ENCODE measurements around the gene CUX1. TPM values are rescaled to one million over a fixed set of nuclear protein-coding genes. Genes with fewer than 3 reads are reported as not detected.
A peak's percentile ranks its signal among the peaks of the same experiment; 100 is the strongest.

Gene CUX1
- total and polyA plus RNA-seq, 2 of the 13 experiments (the other 11 are each of a cell fraction or from before 2014, with no cell fraction given): 13.7 to 14.9 TPM

DNA sequence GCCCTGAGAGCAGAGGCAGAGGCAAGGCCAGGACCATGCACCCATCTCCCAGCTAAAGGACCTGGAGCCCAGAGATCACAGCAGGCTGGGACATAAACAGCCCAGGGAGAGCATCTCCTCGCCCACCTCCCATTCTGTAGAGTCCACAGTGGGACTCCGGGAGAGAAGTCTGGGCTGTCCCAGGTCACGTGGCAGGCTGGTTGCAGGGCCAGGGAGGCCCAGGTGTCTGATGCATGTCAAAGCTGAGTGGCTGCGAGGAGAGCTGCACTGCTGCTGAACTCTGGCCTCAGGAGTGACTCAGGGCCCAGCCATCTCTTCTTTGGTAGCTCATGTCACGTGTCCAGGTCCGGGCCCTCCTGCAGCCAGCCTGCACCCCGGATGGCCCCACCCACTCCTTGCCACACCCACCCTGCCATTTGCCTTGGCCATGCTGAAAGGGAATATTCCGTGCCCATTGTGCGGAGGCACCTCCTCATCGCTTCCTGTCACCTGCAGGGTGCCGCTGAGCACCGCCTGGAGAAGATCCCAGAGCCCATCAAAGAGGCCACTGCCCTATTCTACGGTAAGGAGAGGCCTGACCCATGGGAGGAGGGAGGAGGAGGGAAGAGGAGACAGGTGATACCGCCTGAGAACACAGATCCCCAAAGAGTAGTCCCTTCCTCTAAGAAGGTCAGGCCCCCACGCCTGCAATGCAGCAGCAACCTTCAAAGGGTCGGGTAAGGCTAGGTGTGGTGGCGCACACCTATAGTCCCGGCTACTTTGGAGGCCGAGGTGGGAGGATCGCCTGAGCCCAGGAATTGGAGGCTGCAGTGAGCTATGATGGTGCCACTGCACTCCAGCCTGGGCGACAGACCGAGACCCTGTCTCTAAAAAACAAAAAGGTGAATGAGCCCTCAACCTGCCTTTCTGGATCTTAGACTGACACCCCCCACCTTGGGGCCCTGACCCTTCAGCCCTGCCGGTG, 456.6 kb downstream of the CUX1 start (continued):
- TF ChIP-seq, protein P1, sequence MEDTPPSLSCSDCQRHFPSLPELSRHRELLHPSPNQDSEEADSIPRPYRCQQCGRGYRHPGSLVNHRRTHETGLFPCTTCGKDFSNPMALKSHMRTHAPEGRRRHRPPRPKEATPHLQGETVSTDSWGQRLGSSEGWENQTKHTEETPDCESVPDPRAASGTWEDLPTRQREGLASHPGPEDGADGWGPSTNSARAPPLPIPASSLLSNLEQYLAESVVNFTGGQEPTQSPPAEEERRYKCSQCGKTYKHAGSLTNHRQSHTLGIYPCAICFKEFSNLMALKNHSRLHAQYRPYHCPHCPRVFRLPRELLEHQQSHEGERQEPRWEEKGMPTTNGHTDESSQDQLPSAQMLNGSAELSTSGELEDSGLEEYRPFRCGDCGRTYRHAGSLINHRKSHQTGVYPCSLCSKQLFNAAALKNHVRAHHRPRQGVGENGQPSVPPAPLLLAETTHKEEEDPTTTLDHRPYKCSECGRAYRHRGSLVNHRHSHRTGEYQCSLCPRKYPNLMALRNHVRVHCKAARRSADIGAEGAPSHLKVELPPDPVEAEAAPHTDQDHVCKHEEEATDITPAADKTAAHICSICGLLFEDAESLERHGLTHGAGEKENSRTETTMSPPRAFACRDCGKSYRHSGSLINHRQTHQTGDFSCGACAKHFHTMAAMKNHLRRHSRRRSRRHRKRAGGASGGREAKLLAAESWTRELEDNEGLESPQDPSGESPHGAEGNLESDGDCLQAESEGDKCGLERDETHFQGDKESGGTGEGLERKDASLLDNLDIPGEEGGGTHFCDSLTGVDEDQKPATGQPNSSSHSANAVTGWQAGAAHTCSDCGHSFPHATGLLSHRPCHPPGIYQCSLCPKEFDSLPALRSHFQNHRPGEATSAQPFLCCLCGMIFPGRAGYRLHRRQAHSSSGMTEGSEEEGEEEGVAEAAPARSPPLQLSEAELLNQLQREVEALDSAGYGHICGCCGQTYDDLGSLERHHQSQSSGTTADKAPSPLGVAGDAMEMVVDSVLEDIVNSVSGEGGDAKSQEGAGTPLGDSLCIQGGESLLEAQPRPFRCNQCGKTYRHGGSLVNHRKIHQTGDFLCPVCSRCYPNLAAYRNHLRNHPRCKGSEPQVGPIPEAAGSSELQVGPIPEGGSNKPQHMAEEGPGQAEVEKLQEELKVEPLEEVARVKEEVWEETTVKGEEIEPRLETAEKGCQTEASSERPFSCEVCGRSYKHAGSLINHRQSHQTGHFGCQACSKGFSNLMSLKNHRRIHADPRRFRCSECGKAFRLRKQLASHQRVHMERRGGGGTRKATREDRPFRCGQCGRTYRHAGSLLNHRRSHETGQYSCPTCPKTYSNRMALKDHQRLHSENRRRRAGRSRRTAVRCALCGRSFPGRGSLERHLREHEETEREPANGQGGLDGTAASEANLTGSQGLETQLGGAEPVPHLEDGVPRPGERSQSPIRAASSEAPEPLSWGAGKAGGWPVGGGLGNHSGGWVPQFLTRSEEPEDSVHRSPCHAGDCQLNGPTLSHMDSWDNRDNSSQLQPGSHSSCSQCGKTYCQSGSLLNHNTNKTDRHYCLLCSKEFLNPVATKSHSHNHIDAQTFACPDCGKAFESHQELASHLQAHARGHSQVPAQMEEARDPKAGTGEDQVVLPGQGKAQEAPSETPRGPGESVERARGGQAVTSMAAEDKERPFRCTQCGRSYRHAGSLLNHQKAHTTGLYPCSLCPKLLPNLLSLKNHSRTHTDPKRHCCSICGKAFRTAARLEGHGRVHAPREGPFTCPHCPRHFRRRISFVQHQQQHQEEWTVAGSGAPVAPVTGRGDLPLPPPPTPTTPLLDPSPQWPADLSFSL (CRISPR knock-in tag; IDR thresholded peaks at IDR 0.05): no peak
- no peak for TF ChIP-seq ZFYVE20 (CRISPR knock-in tag; IDR thresholded peaks at IDR 0.05; ENCODE audit: borderline replicate concordance, low read depth)
- peak; percentile 70 for TF ChIP-seq FOXA3 (CRISPR knock-in tag; IDR thresholded peaks at IDR 0.05)
- TF ChIP-seq, protein P2, sequence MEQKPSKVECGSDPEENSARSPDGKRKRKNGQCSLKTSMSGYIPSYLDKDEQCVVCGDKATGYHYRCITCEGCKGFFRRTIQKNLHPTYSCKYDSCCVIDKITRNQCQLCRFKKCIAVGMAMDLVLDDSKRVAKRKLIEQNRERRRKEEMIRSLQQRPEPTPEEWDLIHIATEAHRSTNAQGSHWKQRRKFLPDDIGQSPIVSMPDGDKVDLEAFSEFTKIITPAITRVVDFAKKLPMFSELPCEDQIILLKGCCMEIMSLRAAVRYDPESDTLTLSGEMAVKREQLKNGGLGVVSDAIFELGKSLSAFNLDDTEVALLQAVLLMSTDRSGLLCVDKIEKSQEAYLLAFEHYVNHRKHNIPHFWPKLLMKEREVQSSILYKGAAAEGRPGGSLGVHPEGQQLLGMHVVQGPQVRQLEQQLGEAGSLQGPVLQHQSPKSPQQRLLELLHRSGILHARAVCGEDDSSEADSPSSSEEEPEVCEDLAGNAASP (CRISPR knock-in tag; IDR thresholded peaks at IDR 0.05; ENCODE audit: borderline replicate concordance): peak; percentile 64
- TF ChIP-seq ATM (IDR thresholded peaks at IDR 0.05; ENCODE audit: borderline replicate concordance): no peak
- TF ChIP-seq MAFF (IDR thresholded peaks at IDR 0.05; ENCODE audit: low read depth, low read length): no peak
- TF ChIP-seq, protein P3, sequence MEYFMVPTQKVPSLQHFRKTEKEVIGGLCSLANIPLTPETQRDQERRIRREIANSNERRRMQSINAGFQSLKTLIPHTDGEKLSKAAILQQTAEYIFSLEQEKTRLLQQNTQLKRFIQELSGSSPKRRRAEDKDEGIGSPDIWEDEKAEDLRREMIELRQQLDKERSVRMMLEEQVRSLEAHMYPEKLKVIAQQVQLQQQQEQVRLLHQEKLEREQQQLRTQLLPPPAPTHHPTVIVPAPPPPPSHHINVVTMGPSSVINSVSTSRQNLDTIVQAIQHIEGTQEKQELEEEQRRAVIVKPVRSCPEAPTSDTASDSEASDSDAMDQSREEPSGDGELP (IDR thresholded peaks at IDR 0.05; ENCODE audit: borderline replicate concordance, low read depth): peak; percentile 79; the same call in 1 of the 2 replicates
- no peak; the same call in 1 of the 2 replicates for TF ChIP-seq ZMYM3 (CRISPR knock-in tag; IDR thresholded peaks at IDR 0.05)
- no peak for TF ChIP-seq ZBTB8A (CRISPR knock-in tag; IDR thresholded peaks at IDR 0.05; ENCODE audit: borderline replicate concordance, low read depth)
- TF ChIP-seq MEIS1 (CRISPR knock-in tag; IDR thresholded peaks at IDR 0.05; ENCODE audit: borderline replicate concordance): peak; percentile 88
- TF ChIP-seq NFKB2 (CRISPR knock-in tag; IDR thresholded peaks at IDR 0.05; ENCODE audit: borderline replicate concordance): no peak
- no peak for TF ChIP-seq AGO1 (IDR thresholded peaks at IDR 0.05; ENCODE audit: low read depth, low read length, poor library complexity, severe bottlenecking)
- no peak for TF ChIP-seq ZFP1 (CRISPR knock-in tag; IDR thresholded peaks at IDR 0.05)
- no peak for TF ChIP-seq ZNF530 (CRISPR knock-in tag; IDR thresholded peaks at IDR 0.05; ENCODE audit: low read depth)
- TF ChIP-seq ZNF747 (CRISPR knock-in tag; IDR thresholded peaks at IDR 0.05; ENCODE audit: borderline replicate concordance): 0 out of 2 replicates have a peak, but pooled peaks have one; percentile 18
- TF ChIP-seq BHLHE40 (IDR thresholded peaks at IDR 0.05; ENCODE audit: low read length): peak; percentile 87
- TF ChIP-seq, protein P4, sequence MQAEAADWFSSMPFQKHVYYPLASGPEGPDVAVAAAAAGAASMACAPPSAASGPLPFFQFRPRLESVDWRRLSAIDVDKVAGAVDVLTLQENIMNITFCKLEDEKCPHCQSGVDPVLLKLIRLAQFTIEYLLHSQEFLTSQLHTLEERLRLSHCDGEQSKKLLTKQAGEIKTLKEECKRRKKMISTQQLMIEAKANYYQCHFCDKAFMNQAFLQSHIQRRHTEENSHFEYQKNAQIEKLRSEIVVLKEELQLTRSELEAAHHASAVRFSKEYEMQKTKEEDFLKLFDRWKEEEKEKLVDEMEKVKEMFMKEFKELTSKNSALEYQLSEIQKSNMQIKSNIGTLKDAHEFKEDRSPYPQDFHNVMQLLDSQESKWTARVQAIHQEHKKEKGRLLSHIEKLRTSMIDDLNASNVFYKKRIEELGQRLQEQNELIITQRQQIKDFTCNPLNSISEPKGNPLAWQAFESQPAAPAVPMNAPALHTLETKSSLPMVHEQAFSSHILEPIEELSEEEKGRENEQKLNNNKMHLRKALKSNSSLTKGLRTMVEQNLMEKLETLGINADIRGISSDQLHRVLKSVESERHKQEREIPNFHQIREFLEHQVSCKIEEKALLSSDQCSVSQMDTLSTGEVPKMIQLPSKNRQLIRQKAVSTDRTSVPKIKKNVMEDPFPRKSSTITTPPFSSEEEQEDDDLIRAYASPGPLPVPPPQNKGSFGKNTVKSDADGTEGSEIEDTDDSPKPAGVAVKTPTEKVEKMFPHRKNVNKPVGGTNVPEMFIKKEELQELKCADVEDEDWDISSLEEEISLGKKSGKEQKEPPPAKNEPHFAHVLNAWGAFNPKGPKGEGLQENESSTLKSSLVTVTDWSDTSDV (CRISPR knock-in tag; IDR thresholded peaks at IDR 0.05): no peak
